ENCODE data around the gene ULBP2.

DNA sequence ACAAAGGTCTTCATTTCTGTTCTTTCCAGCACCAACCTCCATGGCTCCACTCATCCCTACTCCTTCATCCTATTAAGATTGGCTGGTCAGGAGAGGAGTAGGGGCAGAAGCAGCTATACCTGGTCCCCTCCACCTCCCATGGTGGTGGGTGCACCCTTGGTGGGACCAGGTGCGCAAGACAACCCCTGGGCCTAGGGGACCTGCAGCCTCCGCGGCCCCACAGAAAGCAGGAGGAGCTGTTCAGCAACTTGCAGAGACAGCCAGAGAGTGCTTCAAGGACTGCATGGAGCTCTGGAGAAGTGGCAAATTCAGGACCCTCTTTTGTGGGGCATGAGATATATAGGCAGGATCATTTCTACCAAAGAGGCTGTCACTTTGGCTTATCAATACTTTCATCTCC is 9.8 kb downstream of the ULBP2 start:
- TF ChIP-seq POLR2A (IDR thresholded peaks at IDR 0.05; ENCODE audit: control extremely low read depth in 1 of 2, low read depth in 2 of 2, low read length in 2 of 2) (no peak), SP2 (IDR thresholded peaks at IDR 0.05; ENCODE audit: low read length) (no peak), POLR2AphosphoS5 (IDR thresholded peaks at IDR 0.05; ENCODE audit: low read depth, low read length) (no peak), SRF (IDR thresholded peaks at IDR 0.05; ENCODE audit: low read depth, low read length) (no peak), CEBPB (IDR thresholded peaks at IDR 0.05; ENCODE audit: low read depth, low read length) (no peak), SIN3A (conservative IDR thresholded peaks at IDR 0.05 in 1 of 2, IDR thresholded peaks at IDR 0.05 in 1 of 2; ENCODE audit: low read depth in 1 of 2, low read length in 2 of 2) (no peak)
- TF ChIP-seq, protein P1, sequence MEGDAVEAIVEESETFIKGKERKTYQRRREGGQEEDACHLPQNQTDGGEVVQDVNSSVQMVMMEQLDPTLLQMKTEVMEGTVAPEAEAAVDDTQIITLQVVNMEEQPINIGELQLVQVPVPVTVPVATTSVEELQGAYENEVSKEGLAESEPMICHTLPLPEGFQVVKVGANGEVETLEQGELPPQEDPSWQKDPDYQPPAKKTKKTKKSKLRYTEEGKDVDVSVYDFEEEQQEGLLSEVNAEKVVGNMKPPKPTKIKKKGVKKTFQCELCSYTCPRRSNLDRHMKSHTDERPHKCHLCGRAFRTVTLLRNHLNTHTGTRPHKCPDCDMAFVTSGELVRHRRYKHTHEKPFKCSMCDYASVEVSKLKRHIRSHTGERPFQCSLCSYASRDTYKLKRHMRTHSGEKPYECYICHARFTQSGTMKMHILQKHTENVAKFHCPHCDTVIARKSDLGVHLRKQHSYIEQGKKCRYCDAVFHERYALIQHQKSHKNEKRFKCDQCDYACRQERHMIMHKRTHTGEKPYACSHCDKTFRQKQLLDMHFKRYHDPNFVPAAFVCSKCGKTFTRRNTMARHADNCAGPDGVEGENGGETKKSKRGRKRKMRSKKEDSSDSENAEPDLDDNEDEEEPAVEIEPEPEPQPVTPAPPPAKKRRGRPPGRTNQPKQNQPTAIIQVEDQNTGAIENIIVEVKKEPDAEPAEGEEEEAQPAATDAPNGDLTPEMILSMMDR (IDR thresholded peaks at IDR 0.05; ENCODE audit: control extremely low read depth in 1 of 3, insufficient read depth in 1 of 3, low read depth in 1 of 3, low read length in 3 of 3), result no peak

Data from H1 (cell line).